HUES64 (cell line): Measurements from ENCODE around the gene TMEM204.

Source experiments
- H3K27ac ChIP-seq: 2 replicates; pipeline ENCODE4 v1.7.0; 2013; ENCODE audit warnings: low read depth, low read length, inconsistent platforms
- H3K27me3 ChIP-seq: 2 replicates; pipeline ENCODE4 v1.6.1; 2013; ENCODE audit warnings: mild to moderate bottlenecking, low read length; ENCODE audit not compliant: insufficient read depth
- H3K36me3 ChIP-seq: 2 replicates; pipeline ENCODE4 v1.6.1; 2013; ENCODE audit warnings: mild to moderate bottlenecking, low read length; ENCODE audit not compliant: insufficient read depth
- H3K4me1 ChIP-seq: 2 replicates; pipeline ENCODE4 v1.6.1; 2013; ENCODE audit warnings: mild to moderate bottlenecking, low read length, moderate library complexity; ENCODE audit not compliant: insufficient read depth
- H3K4me3 ChIP-seq: 2 replicates; pipeline ENCODE4 v1.5.1; 2013; ENCODE audit warnings: mild to moderate bottlenecking, low read length, moderate library complexity
- H3K9ac ChIP-seq: 2 replicates; pipeline ENCODE4 v1.6.1; 2013; ENCODE audit warnings: mild to moderate bottlenecking, low read depth, low read length
- H3K9me3 ChIP-seq: 2 replicates; pipeline ENCODE4 v1.6.1; 2013; ENCODE audit warnings: low read depth, low read length; ENCODE audit not compliant: insufficient read depth
- WGBS: fragments of 150-250, 120-280 bp; methylation state at CpG from one replicate; pipeline ENCODE4 v1.1.7; 2013; ENCODE audit warnings: missing lambda C conversion rate; 5-methylcytosine and 5-hydroxymethylcytosine counted together

The TMEM204 gene

GRCh38 chr16:1525871-1526607 is 7.4 kb upstream of the TMEM204 start:
- 96% methylated on average over 44 of the region's 44 CpGs for WGBS
- Histone ChIP-seq H3K4me1 (no peaks in the 10 kb centered on the region), H3K9me3 (no peaks in the 10 kb centered on the region), H3K36me3 (no peaks in the 10 kb centered on the region), H3K9ac (no peak overlapping the region), H3K4me3 (no peak overlapping the region), H3K27me3 (no peaks in the 10 kb centered on the region), H3K27ac (no peak overlapping the region)

DNA sequence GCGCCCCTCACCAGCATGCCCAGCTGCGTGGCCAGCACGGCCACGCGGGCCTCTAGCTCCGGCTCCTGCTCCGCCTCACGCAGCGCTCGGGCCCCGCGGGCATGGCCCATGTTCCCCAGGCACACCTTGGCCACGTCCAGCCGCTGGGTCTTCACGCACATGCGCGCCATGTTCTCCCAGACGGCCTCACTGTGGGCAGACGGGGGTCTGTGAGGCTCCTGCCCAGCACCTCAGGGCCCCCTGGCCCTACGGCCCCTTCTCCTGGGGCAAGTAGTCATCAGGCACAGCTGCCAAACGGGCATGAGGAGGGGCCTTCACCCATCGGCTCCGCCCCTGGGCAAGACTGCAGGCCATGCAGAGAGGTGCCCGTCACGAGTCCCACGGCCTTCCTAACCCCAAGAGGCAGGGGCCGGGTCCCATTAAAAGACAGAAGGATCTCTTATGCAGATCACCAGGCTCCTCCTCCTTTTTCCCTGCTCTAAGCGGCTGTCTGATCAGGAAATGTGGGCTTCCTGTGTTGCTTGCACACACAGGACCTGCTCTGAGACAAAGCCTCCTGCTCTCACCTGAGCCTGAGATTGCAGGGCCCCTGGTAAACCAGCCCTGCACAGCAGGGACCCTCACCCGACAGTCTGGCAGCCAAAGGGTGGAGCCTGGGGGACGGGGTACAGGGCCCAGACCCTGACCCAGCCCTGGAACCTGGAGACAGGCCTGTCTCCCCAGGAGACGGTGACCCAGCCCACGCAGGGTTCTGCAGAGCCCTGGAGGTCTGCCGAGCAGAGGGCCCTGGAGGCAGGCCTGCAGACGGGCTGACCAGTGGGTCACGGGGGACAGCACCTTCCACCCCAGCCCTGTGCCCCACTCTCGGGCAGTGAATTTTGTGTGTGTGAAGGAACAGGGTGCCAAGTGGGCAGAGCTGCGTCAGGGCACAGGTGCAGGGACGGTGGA is 6.6 kb upstream of the TMEM204 start:
- Histone ChIP-seq H3K9ac (no peak overlapping the region), H3K9me3 (no peaks in the 10 kb centered on the region), H3K4me1 (no peaks in the 10 kb centered on the region), H3K27me3 (no peaks in the 10 kb centered on the region), H3K27ac (no peak overlapping the region), H3K36me3 (no peaks in the 10 kb centered on the region), H3K4me3 (no peak overlapping the region)
- 91% methylated on average over 38 of the region's 38 CpGs for WGBS

GRCh38 chr16:1527836-1528811 is 5.3 kb upstream of the TMEM204 start:
- no peak overlapping the region for H3K4me3 ChIP-seq
- no peak overlapping the region for H3K9ac ChIP-seq
- H3K27ac ChIP-seq, result no peak overlapping the region
- 93% methylated on average over 42 of the region's 42 CpGs for WGBS
- H3K4me1 ChIP-seq, result no peaks in the 10 kb centered on the region
- H3K27me3 ChIP-seq, result no peaks in the 10 kb centered on the region
- H3K9me3 ChIP-seq, result no peaks in the 10 kb centered on the region
- no peaks in the 10 kb centered on the region for H3K36me3 ChIP-seq

DNA sequence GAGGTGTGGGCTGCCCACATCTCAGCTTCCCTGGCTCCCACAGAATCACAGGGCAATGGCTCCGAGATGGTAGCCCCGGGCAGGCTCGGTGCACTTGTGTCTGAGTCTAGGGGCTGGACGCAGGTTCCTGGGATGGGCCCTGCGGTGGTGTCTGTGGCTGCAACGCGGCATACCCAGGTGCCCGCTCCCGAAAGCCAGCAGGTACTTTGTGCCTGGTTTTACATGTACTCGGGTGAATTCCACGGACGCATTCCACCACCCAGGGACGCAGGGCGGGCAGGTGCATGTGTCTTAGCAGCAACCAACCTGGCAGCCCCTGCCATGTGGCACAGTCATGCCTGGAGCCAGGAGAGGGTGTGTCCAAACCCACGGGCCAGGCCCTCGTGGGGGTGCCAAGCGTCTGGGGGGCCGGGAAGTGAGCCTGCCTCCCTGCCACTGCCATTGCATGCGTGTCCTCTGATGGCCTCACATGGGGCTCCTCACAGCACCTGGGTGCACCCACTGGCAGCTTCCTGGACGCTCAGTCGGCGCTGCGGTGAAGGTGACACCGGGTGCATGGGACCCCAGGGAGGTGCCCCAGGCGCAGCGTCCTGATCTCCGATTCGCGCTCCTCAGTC is 4.4 kb upstream of the TMEM204 start:
- Histone ChIP-seq H3K9ac (no peak overlapping the region), H3K4me1 (no peaks in the 10 kb centered on the region), H3K36me3 (no peaks in the 10 kb centered on the region), H3K4me3 (no peak overlapping the region), H3K9me3 (no peaks in the 10 kb centered on the region), H3K27me3 (no peaks in the 10 kb centered on the region), H3K27ac (no peak overlapping the region)
- 95% methylated on average over 29 of the region's 29 CpGs for WGBS

- Histone ChIP-seq H3K9ac (no peak overlapping the region), H3K27ac (no peak overlapping the region), H3K9me3 (no peaks in the 10 kb centered on the region), H3K4me3 (no peak overlapping the region), H3K4me1 (no peaks in the 10 kb centered on the region), H3K36me3 (no peaks in the 10 kb centered on the region), H3K27me3 (no peaks in the 10 kb centered on the region)
- WGBS, result 95% methylated on average over 27 of the region's 27 CpGs
Observed at GRCh38 chr16:1530349-1530882, 3.0 kb upstream of the TMEM204 start.

DNA sequence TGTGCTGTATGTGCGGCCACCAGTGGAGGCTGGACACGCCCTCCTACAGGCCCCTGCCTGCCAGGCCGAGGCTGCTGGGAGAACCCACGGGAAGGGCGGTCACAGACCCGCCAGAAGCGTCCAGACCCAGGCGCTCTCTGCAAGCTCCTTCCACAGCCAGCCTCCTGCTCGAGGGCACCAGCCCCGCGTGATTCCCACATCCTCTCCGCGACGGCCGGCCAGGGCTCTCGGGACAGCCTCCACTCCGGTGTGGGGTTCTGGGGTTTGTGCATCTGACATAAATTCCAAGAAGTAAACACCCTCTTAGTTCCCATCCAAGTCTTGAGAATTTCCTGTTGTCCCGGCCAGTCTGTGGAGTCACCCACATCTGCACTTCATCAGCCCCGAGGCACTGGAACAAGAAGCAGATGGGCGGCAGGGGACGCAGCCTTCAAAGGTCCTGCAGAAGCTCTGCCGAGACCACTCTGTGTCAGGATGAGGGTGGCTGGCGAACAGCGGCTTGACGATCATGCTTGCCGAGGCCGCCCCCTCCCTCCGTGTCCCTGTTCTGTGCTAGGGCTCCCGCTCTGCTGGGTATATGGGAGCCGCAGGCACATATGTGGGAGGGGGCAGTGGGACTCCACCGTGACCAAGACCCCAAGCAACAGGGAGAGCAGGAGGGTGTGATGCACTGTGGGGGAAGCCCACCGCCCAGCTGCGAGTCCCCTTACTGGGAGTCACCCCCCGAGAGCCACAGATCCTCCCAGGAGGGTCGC is 2.4 kb upstream of the TMEM204 start:
- H3K27me3 ChIP-seq, result no peaks in the 10 kb centered on the region
- H3K27ac ChIP-seq, result no peak overlapping the region
- H3K4me1 ChIP-seq, result no peaks in the 10 kb centered on the region
- no peaks in the 10 kb centered on the region for H3K36me3 ChIP-seq
- 92% methylated on average over 35 of the region's 35 CpGs for WGBS
- no peak overlapping the region for H3K4me3 ChIP-seq
- no peak overlapping the region for H3K9ac ChIP-seq
- no peaks in the 10 kb centered on the region for H3K9me3 ChIP-seq

- H3K27ac ChIP-seq, result no peak overlapping the region
- H3K4me3 ChIP-seq, result no peak overlapping the region
- H3K4me1 ChIP-seq, result no peaks in the 10 kb centered on the region
- no peaks in the 10 kb centered on the region for H3K27me3 ChIP-seq
- WGBS, result 96% methylated on average over 14 of the region's 14 CpGs
- H3K9me3 ChIP-seq, result no peaks in the 10 kb centered on the region
- no peak overlapping the region for H3K9ac ChIP-seq
- H3K36me3 ChIP-seq, result no peaks in the 10 kb centered on the region
Observed at GRCh38 chr16:1531638-1531910, 1.9 kb upstream of the TMEM204 start.

- 94% methylated on average over 28 of the region's 28 CpGs for WGBS
- no peak overlapping the region for H3K4me3 ChIP-seq
- no peaks in the 10 kb centered on the region for H3K27me3 ChIP-seq
- H3K9ac ChIP-seq, result no peak overlapping the region
- H3K36me3 ChIP-seq, result no peaks in the 10 kb centered on the region
- no peaks in the 10 kb centered on the region for H3K9me3 ChIP-seq
- H3K4me1 ChIP-seq, result no peaks in the 10 kb centered on the region
- H3K27ac ChIP-seq, result no peak overlapping the region
Observed at GRCh38 chr16:1532081-1532760, 1.2 kb upstream of the TMEM204 start.

GRCh38 chr16:1532771-1533170 is 695 bp upstream of the TMEM204 start:
- WGBS, result 90% methylated on average over 10 of the region's 10 CpGs
- no peak overlapping the region for H3K27ac ChIP-seq
- no peak overlapping the region for H3K9ac ChIP-seq
- no peaks in the 10 kb centered on the region for H3K4me1 ChIP-seq
- H3K9me3 ChIP-seq, result no peaks in the 10 kb centered on the region
- H3K4me3 ChIP-seq, result no peak overlapping the region
- no peaks in the 10 kb centered on the region for H3K36me3 ChIP-seq
- H3K27me3 ChIP-seq, result no peaks in the 10 kb centered on the region
